ENCODE data around the gene TENM3. TPM values are rescaled to one million over a fixed set of nuclear protein-coding genes. Genes with fewer than 3 reads are reported as not detected.

Gene TENM3
- total RNA-seq, 1 experiment from 2014 or later = 71.0 TPM

- Mint-ChIP-seq H3K4me3 (no peak overlapping the region), H3K27ac (no peak overlapping the region), H3K27me3 (ENCODE audit: low read depth) (no peaks in the 10 kb centered on the region), H3K4me1 (peaks cover 26% of the 10 kb centered on the region), H3K36me3 (peaks cover 3% of the 10 kb centered on the region), H3K9me3 (peaks cover under 1% of the 10 kb centered on the region; the same call in 1 of the 2 replicates)
- ChIA-PET POLR2A (no interaction called here), CTCF (interaction anchor here (0.6 kb wide), 1 partner anchor 397 kb away, joined by 3 read pairs; no protein-coding TSS in a partner anchor)
- TF ChIP-seq USF1 (CRISPR knock-in tag; IDR thresholded peaks at IDR 0.05) = no peak
- TF ChIP-seq ZNF425 (CRISPR knock-in tag; conservative IDR thresholded peaks at IDR 0.05) = no peak
- no peak for TF ChIP-seq ATF3 (CRISPR knock-in tag; conservative IDR thresholded peaks at IDR 0.05)
- TF ChIP-seq ZBTB43 (CRISPR knock-in tag; IDR thresholded peaks at IDR 0.05) = no peak
- TF ChIP-seq TEAD4 (CRISPR knock-in tag; IDR thresholded peaks at IDR 0.05) = no peak
- TF ChIP-seq FOXP1 (CRISPR knock-in tag; IDR thresholded peaks at IDR 0.05; ENCODE audit: borderline replicate concordance) = no peak
- no peak for TF ChIP-seq IRF1 (CRISPR knock-in tag; IDR thresholded peaks at IDR 0.05)
- no peak for TF ChIP-seq E2F1 (CRISPR knock-in tag; IDR thresholded peaks at IDR 0.05)
- DNase-seq (ENCODE audit: low spot score) (no peak), ATAC-seq (peak; percentile 49)
Observed at GRCh38 chr4:182380771-182381181, 137.6 kb downstream of the TENM3 start.

- Mint-ChIP-seq H3K4me3 (no peak overlapping the region), H3K9me3 (peaks cover 11% of the 10 kb centered on the region), H3K36me3 (peaks cover 18% of the 10 kb centered on the region), H3K4me1 (peaks cover 26% of the 10 kb centered on the region), H3K27ac (peak overlapping the region; percentile 51), H3K27me3 (ENCODE audit: low read depth) (no peaks in the 10 kb centered on the region; the same call in 1 of the 2 replicates)
- POLR2A ChIA-PET = interaction anchor here (1.1 kb wide), 1 partner anchor 194 kb away, joined by 3 read pairs; no protein-coding TSS in a partner anchor
- CTCF ChIA-PET = interaction anchor here (0.6 kb wide), 1 partner anchor 63 kb away, joined by 3 read pairs; no protein-coding TSS in a partner anchor
- no peak for DNase-seq (ENCODE audit: low spot score)
- TF ChIP-seq ELF4 (CRISPR knock-in tag; IDR thresholded peaks at IDR 0.05; ENCODE audit: low read depth) = no peak
- no peak for TF ChIP-seq MAX (CRISPR knock-in tag; IDR thresholded peaks at IDR 0.05)
- TF ChIP-seq NFATC4 (CRISPR knock-in tag; IDR thresholded peaks at IDR 0.05) = no peak
- no peak for ATAC-seq
Observed at GRCh38 chr4:182382941-182383340, 139.7 kb downstream of the TENM3 start.

GRCh38 chr4:182384631-182385091 is 141.5 kb downstream of the TENM3 start:
- Mint-ChIP-seq H3K27me3 (ENCODE audit: low read depth) (no peaks in the 10 kb centered on the region; the same call in 1 of the 2 replicates), H3K9me3 (peaks cover 11% of the 10 kb centered on the region), H3K36me3 (peaks cover 18% of the 10 kb centered on the region), H3K4me3 (no peak overlapping the region), H3K27ac (peak overlapping the region; percentile 71), H3K4me1 (peaks cover 23% of the 10 kb centered on the region)
- ChIA-PET POLR2A (no interaction called here), CTCF (no interaction called here)
- ATAC-seq (peak; percentile 75), DNase-seq (ENCODE audit: low spot score) (no peak)
- TF ChIP-seq NFYB (CRISPR knock-in tag; conservative IDR thresholded peaks at IDR 0.05; ENCODE audit: low read depth) (no peak), MYBL2 (CRISPR knock-in tag; IDR thresholded peaks at IDR 0.05) (no peak), TEAD1 (CRISPR knock-in tag; IDR thresholded peaks at IDR 0.05) (no peak), FOXK1 (CRISPR knock-in tag; IDR thresholded peaks at IDR 0.05) (no peak), ELF4 (CRISPR knock-in tag; IDR thresholded peaks at IDR 0.05; ENCODE audit: low read depth) (no peak), ETV6 (CRISPR knock-in tag; IDR thresholded peaks at IDR 0.05) (no peak), HMGXB4 (CRISPR knock-in tag; IDR thresholded peaks at IDR 0.05) (no peak), NFATC4 (CRISPR knock-in tag; IDR thresholded peaks at IDR 0.05) (no peak), NR3C1 (CRISPR knock-in tag; conservative IDR thresholded peaks at IDR 0.05; ENCODE audit: low read depth) (no peak), RELA (CRISPR knock-in tag; IDR thresholded peaks at IDR 0.05; ENCODE audit: borderline replicate concordance) (no peak), NFE2L1 (CRISPR knock-in tag; IDR thresholded peaks at IDR 0.05) (no peak), ZBTB21 (CRISPR knock-in tag; IDR thresholded peaks at IDR 0.05; ENCODE audit: borderline replicate concordance) (no peak), ZNF671 (CRISPR knock-in tag; IDR thresholded peaks at IDR 0.05) (no peak), FOXJ3 (CRISPR knock-in tag; IDR thresholded peaks at IDR 0.05; ENCODE audit: borderline replicate concordance) (no peak), SP1 (CRISPR knock-in tag; conservative IDR thresholded peaks at IDR 0.05) (no peak), ZNF263 (CRISPR knock-in tag; IDR thresholded peaks at IDR 0.05; ENCODE audit: low read depth) (no peak)
